Left kidney (tissue), 2 donors: ENCODE data around the gene SEC61A1. TPM values are rescaled to one million over a fixed set of nuclear protein-coding genes. Genes with fewer than 3 reads are reported as not detected.

Experiments used
- DNase-seq: peaks from one replicate; pipeline ENCODE4 v3.0.0-alpha.2; 2013
- polyA plus RNA-seq: library from polyadenylated mRNA; unstranded; fragments of 120-200 nt; gene quantifications from one replicate; pipeline ENCODE4 v1.2.1, GENCODE V29; 2013; ENCODE audit not compliant: insufficient read length

Gene SEC61A1
- polyA plus RNA-seq, 1 donor = 175 TPM

DNA sequence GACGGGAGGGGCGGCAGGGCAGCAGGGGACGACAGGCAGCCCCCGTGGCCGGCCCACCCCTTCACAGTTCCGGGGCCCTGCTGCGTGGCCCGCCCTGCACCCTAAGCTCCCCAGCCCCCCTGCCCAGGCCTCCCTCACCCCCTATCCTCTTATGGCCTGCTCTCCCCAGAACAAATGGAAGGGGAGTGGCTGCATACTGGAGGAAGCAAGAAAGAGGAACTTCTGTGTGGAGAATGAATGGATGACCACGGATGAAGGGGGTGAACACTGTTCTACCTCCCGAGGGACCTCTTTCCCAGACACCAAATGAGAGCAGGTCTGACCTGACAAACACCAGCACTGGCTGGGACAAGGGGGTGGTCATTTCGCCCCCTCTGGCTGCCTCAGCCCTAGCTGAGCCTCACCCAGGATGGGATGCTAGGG lies 25.0 kb downstream of the SEC61A1 start:
- peak; percentile 6 for DNase-seq

DNA sequence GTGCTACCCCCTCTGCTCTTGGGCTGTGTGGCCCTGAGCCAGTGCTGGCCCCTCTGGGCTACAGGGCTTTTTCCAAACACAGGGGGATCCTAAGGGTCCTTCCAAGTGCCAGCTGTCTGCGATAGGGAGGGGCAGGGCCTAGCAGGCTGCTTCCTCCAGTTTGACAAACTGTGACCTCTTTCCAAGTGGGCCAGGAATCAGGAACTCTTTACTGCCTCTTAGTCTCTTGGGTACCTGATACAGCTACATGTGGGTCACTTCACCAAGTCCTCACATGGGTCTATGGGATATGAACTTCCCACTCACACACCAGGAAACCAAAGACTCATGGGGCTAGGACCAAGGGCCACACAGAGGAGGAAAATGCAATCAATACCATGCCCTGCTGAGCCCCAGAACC lies 25.4 kb downstream of the SEC61A1 start:
- DNase-seq = no peak

- no peak for DNase-seq
These were observed 26.1 kb downstream of the SEC61A1 start for GRCh38 chr3:128078322-128078721.

DNA sequence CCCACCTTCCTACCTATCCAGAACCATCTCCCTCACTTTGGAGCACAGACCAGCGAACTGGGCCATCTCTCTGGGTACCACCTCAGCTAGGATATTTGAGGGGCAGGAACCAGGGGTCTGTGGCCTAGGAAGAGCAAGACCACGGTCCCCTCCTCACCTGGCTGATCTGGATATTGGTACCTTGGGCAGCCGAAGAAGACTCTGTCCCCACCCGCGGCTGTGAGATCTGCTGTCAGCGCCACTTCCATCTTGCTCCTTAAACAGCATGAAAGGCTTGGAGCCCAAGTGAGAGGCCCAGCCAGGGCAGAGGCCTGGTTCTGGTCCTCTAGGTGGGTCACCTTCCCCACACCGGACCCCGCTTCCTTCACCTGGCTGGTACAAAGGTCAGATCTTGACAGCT lies 26.6 kb downstream of the SEC61A1 start:
- no peak for DNase-seq

DNA sequence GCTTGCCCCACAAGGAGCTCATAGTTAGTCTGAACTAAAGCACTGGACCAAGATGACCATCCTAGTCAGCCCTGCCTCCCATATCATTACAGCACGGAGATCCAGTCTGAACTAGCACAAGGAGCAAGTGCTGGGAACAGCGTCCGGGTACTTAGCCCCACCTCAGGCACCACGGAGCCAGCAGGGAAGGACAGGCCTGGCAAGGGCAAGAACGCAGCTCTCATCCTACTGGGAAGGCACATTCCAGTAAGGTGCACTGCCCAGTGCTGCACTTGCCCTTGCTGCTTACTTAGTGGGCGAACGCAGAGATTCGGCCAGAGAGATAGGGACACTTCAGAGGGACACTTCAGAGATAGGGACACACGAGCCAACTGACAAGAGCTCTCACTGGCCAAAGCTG lies 27.6 kb downstream of the SEC61A1 start:
- no peak for DNase-seq

DNA sequence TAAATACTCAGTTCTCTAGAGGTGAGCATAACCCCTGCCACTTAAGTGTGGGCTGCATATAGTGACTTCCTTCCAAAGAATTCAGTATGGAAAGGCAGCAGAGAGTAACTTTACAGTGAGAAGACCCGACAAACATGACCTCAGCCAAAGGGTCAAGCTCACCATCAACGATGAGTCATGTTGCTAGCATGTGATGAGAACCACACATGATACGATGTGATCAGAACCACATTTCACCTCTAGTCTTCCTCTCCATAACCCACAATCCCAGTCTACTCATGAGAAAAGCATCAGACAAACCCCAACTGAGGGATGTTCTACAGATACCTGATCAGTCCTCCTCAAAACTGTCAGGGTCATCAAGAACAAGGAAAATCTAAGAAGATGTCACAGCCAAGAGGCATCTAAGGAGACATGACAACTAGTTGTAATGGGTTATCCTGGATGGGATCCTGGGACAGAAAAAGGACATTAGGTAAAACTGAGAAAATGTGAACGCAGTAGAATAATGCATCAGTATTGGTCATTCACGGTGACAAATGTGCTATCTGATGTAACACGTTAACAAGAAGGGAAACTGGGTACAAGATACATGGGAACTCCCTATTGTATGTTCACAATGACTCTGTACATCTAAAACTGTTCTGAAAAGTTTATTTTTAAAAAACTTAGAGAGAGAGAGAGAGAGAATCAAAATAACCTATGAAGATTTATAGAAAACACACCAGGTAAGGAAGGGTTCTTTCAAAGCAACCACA lies 28.3 kb downstream of the SEC61A1 start:
- DNase-seq = no peak

GRCh38 chr3:128081226-128081625 lies 29.0 kb downstream of the SEC61A1 start:
- no peak for DNase-seq

DNA sequence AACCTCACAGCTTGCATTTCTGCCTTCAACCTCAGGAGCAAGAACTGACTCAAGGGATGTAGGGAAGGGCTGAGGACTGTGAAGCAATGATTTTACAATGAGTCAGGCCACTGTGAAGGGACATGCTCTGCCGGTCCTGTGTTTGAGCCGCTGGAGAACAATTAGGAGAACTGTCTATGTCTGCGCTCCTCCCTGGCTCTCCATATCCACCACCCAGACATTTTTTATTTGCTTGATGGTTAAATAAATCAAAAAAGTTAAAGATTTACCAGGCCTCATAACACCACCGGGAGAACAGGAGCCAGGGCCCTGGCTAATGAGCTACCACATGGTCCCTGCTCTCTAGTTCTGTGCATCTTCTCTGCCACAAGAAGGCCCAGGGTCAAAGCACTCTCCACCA lies 29.6 kb downstream of the SEC61A1 start:
- DNase-seq = no peak

GRCh38 chr3:128082546-128082945 lies 30.3 kb downstream of the SEC61A1 start:
- no peak for DNase-seq

- DNase-seq = no peak
These were observed 31.2 kb downstream of the SEC61A1 start for GRCh38 chr3:128083396-128083795.

DNA sequence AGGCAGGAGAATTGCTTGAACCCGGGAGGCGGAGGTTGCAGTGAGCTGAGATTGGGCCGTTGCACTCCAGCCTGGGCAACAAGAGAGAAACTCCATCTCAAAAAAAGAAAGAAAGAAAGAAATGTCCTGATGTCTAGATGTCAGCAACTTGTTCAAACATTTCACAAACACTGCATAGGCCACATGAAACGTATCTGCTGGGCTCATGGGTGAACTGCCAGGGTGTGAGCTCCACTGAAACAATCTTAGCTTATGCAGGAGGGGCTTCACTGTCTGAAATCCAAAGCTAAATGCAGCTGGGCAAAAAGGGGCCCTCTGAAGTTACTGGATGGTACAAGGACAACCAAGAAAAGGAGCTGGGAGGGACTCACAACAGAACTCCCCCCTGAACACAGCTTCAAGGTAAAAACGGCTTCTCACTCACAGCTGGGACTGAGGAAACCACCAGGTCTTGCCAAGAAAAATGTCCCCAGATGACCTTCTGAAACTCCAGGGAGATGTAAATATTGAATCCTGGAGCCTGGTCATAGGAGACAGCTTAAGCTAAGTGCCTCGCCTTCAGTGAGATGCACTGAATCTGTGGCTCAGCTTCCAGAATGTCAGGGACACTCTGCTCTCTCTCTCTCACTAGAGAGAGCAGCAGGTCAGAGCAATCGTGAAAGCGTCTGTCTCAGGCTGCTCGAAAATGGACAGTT lies 31.9 kb downstream of the SEC61A1 start:
- DNase-seq = no peak

GRCh38 chr3:128084675-128085021 lies 32.4 kb downstream of the SEC61A1 start:
- DNase-seq = no peak

DNA sequence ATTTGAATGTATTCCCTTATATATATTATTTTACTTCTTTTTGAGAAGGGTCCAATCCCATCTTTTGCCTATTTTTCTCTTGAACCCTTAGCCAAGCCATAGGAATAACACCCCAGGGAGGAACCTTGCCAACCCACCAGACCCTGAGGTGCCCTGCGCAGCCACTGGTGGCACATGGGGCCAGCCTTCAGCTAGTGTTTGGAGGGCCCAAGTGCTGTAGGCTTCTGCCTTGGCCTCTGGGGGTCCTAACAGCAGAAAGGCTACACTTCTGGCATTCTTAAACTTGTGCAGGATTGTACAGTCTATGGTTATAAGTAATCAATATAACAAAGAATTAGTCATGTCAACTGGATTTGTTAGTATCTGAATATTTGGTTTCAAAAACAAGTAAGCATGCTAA lies 36.9 kb downstream of the SEC61A1 start:
- no peak for DNase-seq

DNA sequence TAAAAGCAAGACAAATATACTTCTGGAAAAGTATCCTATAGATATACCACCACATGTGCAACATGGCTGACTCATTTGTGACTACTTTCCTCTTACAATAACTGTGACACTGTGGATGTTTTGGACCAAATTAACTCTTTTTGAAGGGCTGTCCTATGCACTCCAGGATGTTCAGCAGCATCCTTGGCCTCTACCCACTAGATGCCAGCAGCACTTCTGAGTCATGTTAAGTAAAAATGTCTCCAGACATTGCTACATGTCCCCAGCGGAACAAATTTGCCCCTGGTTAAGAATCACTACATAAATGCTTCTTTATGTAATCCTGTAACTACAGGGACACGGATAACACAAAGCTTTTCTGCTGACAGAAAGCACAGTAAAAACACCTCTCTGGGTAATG lies 39.3 kb downstream of the SEC61A1 start:
- no peak for DNase-seq

DNA sequence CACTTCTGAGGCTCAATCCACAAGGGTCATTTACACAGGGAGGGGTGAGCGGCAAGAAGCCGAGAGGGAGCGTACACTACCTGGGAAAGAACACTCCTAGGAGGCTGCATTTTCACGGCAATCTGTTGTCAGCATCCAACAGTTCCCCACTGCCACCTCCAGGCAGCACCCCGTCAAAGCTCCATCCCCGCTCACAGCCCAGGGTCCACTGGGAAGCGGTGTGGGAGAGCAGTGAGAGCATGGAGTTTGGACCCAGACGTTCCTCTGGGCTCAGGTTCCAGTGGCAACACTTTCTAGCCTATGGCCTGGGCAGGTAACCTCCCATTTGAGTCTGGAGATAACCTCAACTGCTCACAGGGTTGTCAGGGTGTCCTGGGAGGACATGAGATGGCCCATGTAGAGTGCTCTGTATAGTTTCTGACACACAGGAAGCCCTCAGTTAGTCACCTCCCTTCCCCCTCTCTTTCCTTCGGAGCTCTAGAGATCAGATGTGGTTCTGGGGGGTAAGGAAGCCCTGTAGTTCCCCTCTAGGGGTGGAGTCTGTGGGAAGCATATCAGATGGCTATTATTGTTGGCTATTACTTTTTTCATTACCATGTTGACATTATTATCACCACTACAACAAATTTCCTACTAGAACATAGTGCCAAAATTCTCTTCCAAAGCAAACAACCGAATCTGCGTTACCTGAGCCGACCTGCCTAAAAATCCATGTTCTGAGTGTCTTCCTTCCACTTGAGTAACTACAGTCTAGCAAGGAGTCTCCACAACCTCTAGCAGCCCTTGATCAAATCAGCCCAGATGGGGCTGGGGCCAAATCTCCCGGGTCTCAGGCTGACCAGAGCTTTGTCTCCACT lies 42.3 kb downstream of the SEC61A1 start:
- DNase-seq = no peak

GRCh38 chr3:128095222-128095703 lies 43.0 kb downstream of the SEC61A1 start:
- DNase-seq = peak; percentile 72

DNA sequence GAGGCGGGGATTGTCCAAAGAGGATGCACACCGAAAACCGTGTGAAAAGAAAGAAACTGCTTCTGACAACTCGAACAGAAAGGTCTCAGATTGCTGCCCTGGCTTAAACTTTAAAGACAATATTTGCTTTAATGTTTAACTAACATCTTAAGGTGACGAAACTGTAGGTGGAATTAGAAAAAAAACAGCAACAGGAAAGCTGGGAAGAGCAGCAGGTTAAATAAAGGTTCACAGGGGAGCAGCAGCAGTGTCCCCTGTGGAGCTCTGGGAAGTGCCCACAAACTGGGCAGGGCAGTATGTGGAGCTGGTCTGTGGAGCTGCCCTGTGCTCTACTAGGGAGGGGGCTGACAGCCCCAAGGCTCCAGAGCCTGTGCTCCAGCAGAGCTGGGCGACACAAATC lies 46.0 kb downstream of the SEC61A1 start:
- no peak for DNase-seq

GRCh38 chr3:128100161-128100560 lies 47.9 kb downstream of the SEC61A1 start:
- no peak for DNase-seq

GRCh38 chr3:128100638-128101037 lies 48.4 kb downstream of the SEC61A1 start:
- DNase-seq = no peak

DNA sequence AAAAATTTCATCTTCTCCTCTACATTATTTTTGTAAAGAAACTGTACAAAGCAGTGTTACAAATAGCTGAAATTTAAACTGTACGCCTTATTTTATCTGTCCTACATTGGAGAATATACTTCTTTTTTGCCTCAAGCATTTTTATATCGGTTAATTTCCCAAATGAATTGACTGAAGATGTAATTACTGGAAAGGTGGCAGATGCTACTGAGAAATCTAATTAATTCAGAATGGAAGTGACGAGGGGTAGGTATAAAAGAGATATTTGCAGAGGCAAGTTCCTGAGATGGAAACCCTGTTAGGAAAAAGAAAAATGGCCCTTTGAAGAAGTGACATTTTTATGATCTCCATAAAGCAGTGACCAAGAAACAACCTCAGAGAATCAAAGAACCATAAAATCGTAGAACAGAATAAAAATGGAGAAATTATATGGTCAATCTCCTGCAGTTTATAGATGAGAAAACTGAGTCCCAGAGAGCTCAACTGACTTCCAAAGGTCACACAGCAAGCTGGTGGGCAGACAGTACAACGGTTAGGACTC lies 51.0 kb downstream of the SEC61A1 start:
- no peak for DNase-seq

- DNase-seq = no peak
These were observed 55.6 kb downstream of the SEC61A1 start for GRCh38 chr3:128107834-128108233.

GRCh38 chr3:128111147-128111546 lies 58.9 kb downstream of the SEC61A1 start:
- no peak for DNase-seq
